Thymus (tissue), 14 donors: ENCODE measurements around the gene GPR82. TPM values are rescaled to one million over a fixed set of nuclear protein-coding genes. Genes with fewer than 3 reads are reported as not detected.
"Not testable (repeated sequence)": the region's sequence is repeated elsewhere in the genome, so short reads cannot be mapped to it uniquely, and the experiment has no call there.

Source experiments
- DNase-seq, 9 donors: peaks; one replicate each; pipeline ENCODE4 v3.0.0-alpha.2; 2013; ENCODE audit warnings: low spot score in 9 of 9, low read depth in 6 of 9, missing footprints in 1 of 9
- H3K27ac ChIP-seq, 2 donors: one replicate each; pipeline ENCODE4 v1.5.1; 2013; ENCODE audit warnings: control low read depth in 1 of 2, low read depth in 1 of 2, low read length in 1 of 2, mild to moderate bottlenecking in 1 of 2, moderate library complexity in 1 of 2
- H3K27me3 ChIP-seq, 2 donors: one replicate each; pipeline ENCODE4 v1.5.1; 2013; ENCODE audit warnings: low read length in 1 of 2; ENCODE audit not compliant: control insufficient read depth in 2 of 2, insufficient read depth in 1 of 2
- H3K36me3 ChIP-seq, 2 donors: one replicate each; pipeline ENCODE4 v1.5.1; 2013; ENCODE audit warnings: low read length in 1 of 2, mild to moderate bottlenecking in 1 of 2, moderate library complexity in 1 of 2; ENCODE audit not compliant: control insufficient read depth in 2 of 2, insufficient read depth in 2 of 2
- H3K4me1 ChIP-seq, 2 donors: one replicate each; pipeline ENCODE4 v1.5.1; 2013; ENCODE audit warnings: low read length in 2 of 2; ENCODE audit not compliant: control insufficient read depth in 2 of 2, insufficient read depth in 2 of 2
- H3K4me3 ChIP-seq, 2 donors: one replicate each; pipeline ENCODE4 v1.5.1; 2013; ENCODE audit warnings: low read length in 2 of 2, control low read depth in 1 of 2, mild to moderate bottlenecking in 1 of 2
- H3K9me3 ChIP-seq, 2 donors: one replicate each; pipeline ENCODE4 v1.5.1; 2013; ENCODE audit warnings: low read length in 1 of 2, mild to moderate bottlenecking in 1 of 2; ENCODE audit not compliant: control insufficient read depth in 2 of 2, insufficient read depth in 1 of 2
- WGBS: extraction: QIAGEN DNeasy Blood & Tissue Kit; methylation state at CpG from one replicate; pipeline ENCODE4 v1.1.7; 2013; 5-methylcytosine and 5-hydroxymethylcytosine counted together
- long read RNA-seq, 10 donors: transcript quantifications; one replicate each; lab custom pipeline, GENCODE V29; 2026
- polyA plus RNA-seq: library from polyadenylated mRNA; stranded (reverse); fragments of 200-250 nt; gene quantifications from one replicate; pipeline ENCODE4 v1.2.3, GENCODE V29; 2013
- total RNA-seq: library from RNA; stranded (reverse); fragments of 120-200 nt; gene quantifications from one replicate; pipeline ENCODE4 v1.2.4, GENCODE V29; 2013
- donor health status: healthy.

GPR82 gene, protein sequence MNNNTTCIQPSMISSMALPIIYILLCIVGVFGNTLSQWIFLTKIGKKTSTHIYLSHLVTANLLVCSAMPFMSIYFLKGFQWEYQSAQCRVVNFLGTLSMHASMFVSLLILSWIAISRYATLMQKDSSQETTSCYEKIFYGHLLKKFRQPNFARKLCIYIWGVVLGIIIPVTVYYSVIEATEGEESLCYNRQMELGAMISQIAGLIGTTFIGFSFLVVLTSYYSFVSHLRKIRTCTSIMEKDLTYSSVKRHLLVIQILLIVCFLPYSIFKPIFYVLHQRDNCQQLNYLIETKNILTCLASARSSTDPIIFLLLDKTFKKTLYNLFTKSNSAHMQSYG
- 0.61 TPM for total RNA-seq
- 0.50 TPM for polyA plus RNA-seq
- long read RNA-seq, donor 1: 0 reads
- long read RNA-seq, donor 2, partial matches to known transcripts: 0 of 2 reads
- long read RNA-seq, donor 2, other reads (novel, unspliced or antisense): 0 of 2 reads
- long read RNA-seq, donor 3: 0 reads
- long read RNA-seq, donor 4: 0 reads
- long read RNA-seq, donor 5: 0 reads
- long read RNA-seq, donor 6: 0 reads
- long read RNA-seq, donor 7, partial matches to known transcripts: 0 of 1 reads
- long read RNA-seq, donor 7, other reads (novel, unspliced or antisense): 0 of 1 reads
- long read RNA-seq, donor 8, partial matches to known transcripts: 0 of 1 reads
- long read RNA-seq, donor 8, other reads (novel, unspliced or antisense): 0 of 1 reads
- long read RNA-seq, donor 9, partial matches to known transcripts: 0 of 1 reads
- long read RNA-seq, donor 9, other reads (novel, unspliced or antisense): 0 of 1 reads
- long read RNA-seq, donor 10, partial matches to known transcripts: 0 of 1 reads
- long read RNA-seq, donor 10, other reads (novel, unspliced or antisense): 0 of 1 reads

DNA sequence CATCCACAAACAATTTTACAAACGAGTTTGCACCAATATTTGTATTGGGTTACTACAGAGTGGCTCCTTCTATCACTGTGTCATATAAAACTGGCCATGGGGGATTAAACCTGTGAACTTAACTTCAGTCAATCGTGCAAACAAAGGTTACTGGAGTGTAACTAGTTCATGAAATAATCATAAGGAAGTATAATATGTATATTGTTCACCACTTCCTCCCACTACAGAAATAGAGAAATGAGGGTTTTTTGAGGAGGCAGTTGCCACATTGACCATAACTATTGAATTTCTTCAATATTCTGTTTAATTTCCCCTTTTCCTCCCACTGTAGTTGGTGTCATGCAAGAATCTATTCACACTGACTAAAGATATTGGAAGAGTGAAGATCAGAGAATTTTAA is at the start of gene GPR82:
Gene GPR82 (plus strand): TSS at position 356 of the 400 bp plus-strand sequence. CDS start 2,846 bp downstream, outside the sequence.
- 62% methylated on average over 2 of the region's 2 CpGs for WGBS
- Histone ChIP-seq H3K27ac (no peak within 1 kb of the TSS), H3K9me3 (peaks cover 2 to 3% of the 10 kb centered on the region in 2 donors), H3K4me3 (no peak within 1 kb of the TSS), H3K4me1 (no peaks in the 10 kb centered on the region), H3K36me3 (peaks cover 0 to 4% of the 10 kb centered on the region in 2 donors), H3K27me3 (no peaks in the 10 kb centered on the region)
- DNase-seq: no peak

- over 99% methylated on average over 15 of the region's 15 CpGs for WGBS
- not testable (repeated sequence) for H3K4me3 ChIP-seq, H3K4me1 ChIP-seq, DNase-seq, H3K27ac ChIP-seq, H3K27me3 ChIP-seq, H3K36me3 ChIP-seq, H3K9me3 ChIP-seq
These were observed 47.6 kb upstream of the GPR82 start for GRCh38 chrX:41676361-41676760.

DNA sequence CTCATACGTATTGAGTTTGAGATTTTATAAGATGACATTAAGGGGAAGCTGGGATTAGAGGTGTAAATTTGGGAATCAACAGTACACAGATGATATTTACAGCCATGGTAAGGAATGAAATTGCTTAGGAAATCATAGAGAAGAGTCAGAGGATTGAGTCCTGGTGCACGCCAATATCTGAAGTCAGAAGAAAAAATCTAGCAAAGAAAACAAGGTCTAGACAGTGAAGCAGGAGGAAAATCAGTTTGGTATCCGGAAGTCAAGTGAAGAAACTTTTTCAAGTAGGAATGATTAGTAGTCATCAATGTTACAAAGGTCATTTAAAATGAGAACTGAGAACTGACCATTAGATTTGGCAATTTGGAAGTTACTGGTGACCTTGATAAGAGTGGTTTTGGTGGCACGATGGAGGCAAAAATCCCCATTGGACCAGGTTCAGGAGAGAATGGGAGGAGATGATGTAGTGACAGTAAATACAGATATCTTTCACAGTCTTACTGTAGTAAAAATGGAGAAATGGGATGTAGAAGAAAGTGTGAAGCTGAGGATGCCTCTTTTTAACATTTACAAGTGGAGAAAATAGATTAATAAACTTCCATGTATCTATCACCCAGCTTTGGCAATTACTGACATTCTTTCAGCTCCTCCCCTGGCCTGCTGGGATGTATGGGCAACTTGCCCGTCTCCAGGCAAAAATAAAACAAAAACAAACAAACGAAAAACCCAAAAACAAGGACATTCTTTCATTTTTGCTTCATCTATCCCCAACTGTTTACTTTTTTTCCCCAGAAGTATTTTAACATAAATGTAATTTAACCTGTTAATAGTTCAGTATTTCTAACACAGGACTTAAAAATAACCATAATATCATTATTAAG is 46.6 kb upstream of the GPR82 start:
- H3K9me3 ChIP-seq: no peaks in the 10 kb centered on the region
- no peaks in the 10 kb centered on the region for H3K27me3 ChIP-seq
- no peak overlapping the region for H3K27ac ChIP-seq
- H3K36me3 ChIP-seq: no peaks in the 10 kb centered on the region
- no peaks in the 10 kb centered on the region for H3K4me1 ChIP-seq
- WGBS: 97% methylated on average over 6 of the region's 6 CpGs
- no peak for DNase-seq
- H3K4me3 ChIP-seq: no peak overlapping the region

GRCh38 chrX:41684138-41684537 is 39.8 kb upstream of the GPR82 start:
- no peak overlapping the region for H3K27ac ChIP-seq
- 94% methylated on average over 3 of the region's 3 CpGs for WGBS
- H3K4me1 ChIP-seq: no peaks in the 10 kb centered on the region
- no peak overlapping the region for H3K4me3 ChIP-seq
- DNase-seq: no peak
- no peaks in the 10 kb centered on the region for H3K9me3 ChIP-seq
- H3K36me3 ChIP-seq: no peaks in the 10 kb centered on the region
- H3K27me3 ChIP-seq: no peaks in the 10 kb centered on the region

DNA sequence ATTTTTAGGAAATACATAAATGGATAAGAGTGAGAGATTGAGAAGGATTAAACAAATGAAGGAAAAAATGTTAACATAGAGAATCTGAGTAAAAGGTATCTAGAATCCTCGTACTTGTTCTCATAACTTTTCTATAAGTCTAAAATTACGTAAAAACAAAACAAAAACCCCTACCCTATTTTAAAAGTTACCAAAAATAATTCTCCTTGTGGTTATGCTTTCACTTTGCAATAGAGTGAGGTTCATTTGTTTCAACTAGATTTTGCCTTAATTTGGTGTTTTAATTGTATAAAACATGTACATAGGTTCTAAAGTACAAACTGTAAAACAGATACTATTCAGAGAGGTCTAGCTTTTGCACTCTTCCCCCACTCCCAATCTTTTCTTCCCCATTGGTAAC is 39.0 kb upstream of the GPR82 start:
- Histone ChIP-seq H3K36me3 (no peaks in the 10 kb centered on the region), H3K27ac (no peak overlapping the region), H3K4me3 (no peak overlapping the region), H3K4me1 (no peaks in the 10 kb centered on the region), H3K9me3 (no peaks in the 10 kb centered on the region), H3K27me3 (no peaks in the 10 kb centered on the region)
- no peak for DNase-seq
- 93% methylated on average over 2 of the region's 2 CpGs for WGBS

- H3K27ac ChIP-seq: no peak overlapping the region
- no peak overlapping the region for H3K4me3 ChIP-seq
- H3K36me3 ChIP-seq: no peaks in the 10 kb centered on the region
- DNase-seq: no peak
- 70% methylated on average over 4 of the region's 4 CpGs for WGBS
- no peaks in the 10 kb centered on the region for H3K4me1 ChIP-seq
- H3K27me3 ChIP-seq: no peaks in the 10 kb centered on the region
- H3K9me3 ChIP-seq: no peaks in the 10 kb centered on the region
These were observed 37.2 kb upstream of the GPR82 start for GRCh38 chrX:41686788-41687187.

- Histone ChIP-seq H3K27ac (no peak overlapping the region), H3K4me3 (no peak overlapping the region), H3K4me1 (no peaks in the 10 kb centered on the region)
These were observed 35.8 kb upstream of the GPR82 start for GRCh38 chrX:41688156-41688555.

GRCh38 chrX:41688835-41689234 is 35.1 kb upstream of the GPR82 start, which contains the start of gene GPR34:
GPR34 (plus strand) TSS chrX:41688973; CDS start chrX:41695634, 6,661 bp downstream.
- 36% methylated on average over 8 of the region's 8 CpGs for WGBS

More at GRCh38 chrX:41688156-41688555, 35.8 kb upstream of the GPR82 start:
- Histone ChIP-seq H3K27me3 (no peaks in the 10 kb centered on the region), H3K36me3 (no peaks in the 10 kb centered on the region), H3K9me3 (no peaks in the 10 kb centered on the region)
- no peak for DNase-seq
- WGBS: 21% methylated on average over 2 of the region's 2 CpGs

More at GRCh38 chrX:41688835-41689234, 35.1 kb upstream of the GPR82 start, which contains the start of gene GPR34:
- Histone ChIP-seq H3K36me3 (no peaks in the 10 kb centered on the region), H3K4me1 (no peaks in the 10 kb centered on the region), H3K27me3 (no peaks in the 10 kb centered on the region), H3K4me3 (no peak within 1 kb of the TSS), H3K9me3 (no peaks in the 10 kb centered on the region), H3K27ac (peak within 1 kb of the TSS in 1 of 2 donors; percentile 6)
- DNase-seq: peak in 6 of 9 donors; percentile 13 to 64 (median 22)
